ENCODE data around the gene LRRC14B. TPM values are rescaled to one million over a fixed set of nuclear protein-coding genes. Genes with fewer than 3 reads are reported as not detected.

The LRRC14B gene
- total RNA-seq, 1 experiment from 2014 or later, result 0.82 TPM

DNA sequence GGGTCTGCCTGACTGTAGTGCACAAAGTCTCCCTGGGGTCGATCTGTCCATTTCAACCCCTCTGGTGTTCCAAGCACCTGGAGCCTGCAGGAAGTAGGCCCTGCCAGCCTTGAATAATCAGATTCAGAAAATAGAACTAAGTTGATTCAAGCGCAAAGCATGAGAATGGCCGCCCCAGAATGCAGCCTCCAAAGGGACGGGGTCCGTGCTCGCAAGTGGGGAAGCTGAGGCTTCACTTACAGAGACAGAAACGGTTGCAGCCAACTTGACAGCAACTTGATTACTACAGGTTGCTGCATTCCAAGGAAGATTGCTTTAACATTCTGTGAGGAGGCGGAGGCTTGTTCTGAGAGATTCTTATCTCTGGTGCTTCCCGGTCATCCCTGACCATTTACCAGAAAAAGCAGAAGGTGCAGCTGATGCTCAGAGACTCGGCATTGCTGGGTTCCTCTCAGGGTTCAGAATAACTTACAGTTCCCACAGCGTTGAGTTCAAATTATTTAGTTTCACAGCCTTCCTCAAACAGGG, 14.9 kb upstream of the LRRC14B start:
- no peak overlapping the region for H3K27ac ChIP-seq (ENCODE audit: low read length)
- DNase-seq (ENCODE audit: low read depth, low spot score), result no peak
- H3K27me3 ChIP-seq (ENCODE audit: control insufficient read depth, insufficient read depth, low read length), result peaks cover 2% of the 10 kb centered on the region; the same call in 1 of the 2 replicates
- no peaks in the 10 kb centered on the region for H3K4me1 ChIP-seq (ENCODE audit: control insufficient read depth, insufficient read depth, low read length)
- no peak for TF ChIP-seq TCF7L2 (IDR thresholded peaks at IDR 0.05; ENCODE audit: low read depth, low read length)
- TF ChIP-seq, protein P1, sequence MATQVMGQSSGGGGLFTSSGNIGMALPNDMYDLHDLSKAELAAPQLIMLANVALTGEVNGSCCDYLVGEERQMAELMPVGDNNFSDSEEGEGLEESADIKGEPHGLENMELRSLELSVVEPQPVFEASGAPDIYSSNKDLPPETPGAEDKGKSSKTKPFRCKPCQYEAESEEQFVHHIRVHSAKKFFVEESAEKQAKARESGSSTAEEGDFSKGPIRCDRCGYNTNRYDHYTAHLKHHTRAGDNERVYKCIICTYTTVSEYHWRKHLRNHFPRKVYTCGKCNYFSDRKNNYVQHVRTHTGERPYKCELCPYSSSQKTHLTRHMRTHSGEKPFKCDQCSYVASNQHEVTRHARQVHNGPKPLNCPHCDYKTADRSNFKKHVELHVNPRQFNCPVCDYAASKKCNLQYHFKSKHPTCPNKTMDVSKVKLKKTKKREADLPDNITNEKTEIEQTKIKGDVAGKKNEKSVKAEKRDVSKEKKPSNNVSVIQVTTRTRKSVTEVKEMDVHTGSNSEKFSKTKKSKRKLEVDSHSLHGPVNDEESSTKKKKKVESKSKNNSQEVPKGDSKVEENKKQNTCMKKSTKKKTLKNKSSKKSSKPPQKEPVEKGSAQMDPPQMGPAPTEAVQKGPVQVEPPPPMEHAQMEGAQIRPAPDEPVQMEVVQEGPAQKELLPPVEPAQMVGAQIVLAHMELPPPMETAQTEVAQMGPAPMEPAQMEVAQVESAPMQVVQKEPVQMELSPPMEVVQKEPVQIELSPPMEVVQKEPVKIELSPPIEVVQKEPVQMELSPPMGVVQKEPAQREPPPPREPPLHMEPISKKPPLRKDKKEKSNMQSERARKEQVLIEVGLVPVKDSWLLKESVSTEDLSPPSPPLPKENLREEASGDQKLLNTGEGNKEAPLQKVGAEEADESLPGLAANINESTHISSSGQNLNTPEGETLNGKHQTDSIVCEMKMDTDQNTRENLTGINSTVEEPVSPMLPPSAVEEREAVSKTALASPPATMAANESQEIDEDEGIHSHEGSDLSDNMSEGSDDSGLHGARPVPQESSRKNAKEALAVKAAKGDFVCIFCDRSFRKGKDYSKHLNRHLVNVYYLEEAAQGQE (IDR thresholded peaks at IDR 0.05; ENCODE audit: insufficient read depth in 1 of 2, low read depth in 2 of 2, low read length in 1 of 2), result no peak
- TF ChIP-seq POLR2AphosphoS5 (IDR thresholded peaks at IDR 0.05; ENCODE audit: low read depth, low read length), result no peak
- TF ChIP-seq, protein P2, sequence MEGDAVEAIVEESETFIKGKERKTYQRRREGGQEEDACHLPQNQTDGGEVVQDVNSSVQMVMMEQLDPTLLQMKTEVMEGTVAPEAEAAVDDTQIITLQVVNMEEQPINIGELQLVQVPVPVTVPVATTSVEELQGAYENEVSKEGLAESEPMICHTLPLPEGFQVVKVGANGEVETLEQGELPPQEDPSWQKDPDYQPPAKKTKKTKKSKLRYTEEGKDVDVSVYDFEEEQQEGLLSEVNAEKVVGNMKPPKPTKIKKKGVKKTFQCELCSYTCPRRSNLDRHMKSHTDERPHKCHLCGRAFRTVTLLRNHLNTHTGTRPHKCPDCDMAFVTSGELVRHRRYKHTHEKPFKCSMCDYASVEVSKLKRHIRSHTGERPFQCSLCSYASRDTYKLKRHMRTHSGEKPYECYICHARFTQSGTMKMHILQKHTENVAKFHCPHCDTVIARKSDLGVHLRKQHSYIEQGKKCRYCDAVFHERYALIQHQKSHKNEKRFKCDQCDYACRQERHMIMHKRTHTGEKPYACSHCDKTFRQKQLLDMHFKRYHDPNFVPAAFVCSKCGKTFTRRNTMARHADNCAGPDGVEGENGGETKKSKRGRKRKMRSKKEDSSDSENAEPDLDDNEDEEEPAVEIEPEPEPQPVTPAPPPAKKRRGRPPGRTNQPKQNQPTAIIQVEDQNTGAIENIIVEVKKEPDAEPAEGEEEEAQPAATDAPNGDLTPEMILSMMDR (IDR thresholded peaks at IDR 0.05), result no peak
- no peak for TF ChIP-seq SIN3A (IDR thresholded peaks at IDR 0.05; ENCODE audit: borderline replicate concordance, insufficient read depth, low read depth, low read length)
- ChIA-PET CTCF (no interaction called here), POLR2A (no interaction called here)
- H3K4me3 ChIP-seq (ENCODE audit: low read depth in 2 of 2, low read length in 2 of 2), result no peak overlapping the region
- ATAC-seq, result no peak
- intact Hi-C loops (cut with micrococcal nuclease; ENCODE audit: unreplicated experiment), result no loop called here
- no peaks in the 10 kb centered on the region for H3K36me3 ChIP-seq (ENCODE audit: control insufficient read depth, insufficient read depth, low read length)
- H3K9me3 ChIP-seq (ENCODE audit: control insufficient read depth, insufficient read depth, low read depth, low read length), result no peaks in the 10 kb centered on the region
- BruUV-seq (replicated peaks), result no TSS peak
- in situ Hi-C loops (cut with HindIII; ENCODE audit: low pct_unique_long_range_greater_than_20kb, low sequenced_read_pairs), result no loop called here

DNA sequence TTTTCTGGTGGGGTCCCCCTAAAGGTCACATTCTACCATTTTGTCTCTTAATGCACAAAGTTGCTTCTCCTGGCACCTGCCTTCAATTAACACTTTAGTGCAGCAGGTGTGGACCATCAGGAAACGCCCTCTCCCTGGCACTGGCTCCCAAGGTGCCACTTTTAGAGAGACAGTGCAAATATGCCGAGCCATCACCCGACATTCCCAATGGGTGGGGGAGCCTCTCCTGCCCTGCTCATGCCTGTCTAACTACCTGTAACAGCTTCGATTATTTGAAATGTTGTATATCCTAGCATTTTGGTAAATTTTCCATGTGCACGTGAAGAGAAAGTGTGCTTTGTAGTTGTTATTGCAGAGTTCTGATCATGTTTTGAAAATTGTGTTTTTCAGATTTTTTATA, 13.2 kb upstream of the LRRC14B start:
- peaks cover 2% of the 10 kb centered on the region; the same call in 1 of the 2 replicates for H3K27me3 ChIP-seq (ENCODE audit: control insufficient read depth, insufficient read depth, low read length)
- ChIA-PET POLR2A (no interaction called here), CTCF (interaction anchor here (0.5 kb wide), 1 partner anchor 10 kb away, joined by 18 read pairs; no protein-coding TSS in a partner anchor)
- TF ChIP-seq, protein P1 (IDR thresholded peaks at IDR 0.05; ENCODE audit: insufficient read depth in 1 of 2, low read depth in 2 of 2, low read length in 1 of 2), result no peak
- TF ChIP-seq, protein P2 (IDR thresholded peaks at IDR 0.05), result no peak
- TF ChIP-seq POLR2AphosphoS5 (IDR thresholded peaks at IDR 0.05; ENCODE audit: low read depth, low read length) (no peak), TCF7L2 (IDR thresholded peaks at IDR 0.05; ENCODE audit: low read depth, low read length) (no peak), SIN3A (IDR thresholded peaks at IDR 0.05; ENCODE audit: borderline replicate concordance, insufficient read depth, low read depth, low read length) (no peak)
- in situ Hi-C loops (cut with HindIII; ENCODE audit: low pct_unique_long_range_greater_than_20kb, low sequenced_read_pairs), result no loop called here
- no peaks in the 10 kb centered on the region for H3K9me3 ChIP-seq (ENCODE audit: control insufficient read depth, insufficient read depth, low read depth, low read length)
- no TSS peak for BruUV-seq (replicated peaks)
- H3K36me3 ChIP-seq (ENCODE audit: control insufficient read depth, insufficient read depth, low read length), result no peaks in the 10 kb centered on the region
- no peak overlapping the region for H3K27ac ChIP-seq (ENCODE audit: low read length)
- intact Hi-C loops (cut with micrococcal nuclease; ENCODE audit: unreplicated experiment), result no loop called here
- H3K4me3 ChIP-seq (ENCODE audit: low read depth in 2 of 2, low read length in 2 of 2), result no peak overlapping the region
- DNase-seq (ENCODE audit: low read depth, low spot score), result no peak
- no peak for ATAC-seq
- no peaks in the 10 kb centered on the region for H3K4me1 ChIP-seq (ENCODE audit: control insufficient read depth, insufficient read depth, low read length)
